ENCODE results near the gene KPNA4.
"Not testable (repeated sequence)": the region's sequence is repeated elsewhere in the genome, so short reads cannot be mapped to it uniquely, and the experiment has no call there.

The KPNA4 gene

GRCh38 chr3:160569894-160570652 lies 4.7 kb upstream of the KPNA4 start:
- DNase-seq (ENCODE audit: low read depth in 2 of 2) = no peak

GRCh38 chr3:160568989-160569388 lies 3.6 kb upstream of the KPNA4 start:
- DNase-seq (ENCODE audit: low read depth in 2 of 2) = no peak

- no peak for DNase-seq (ENCODE audit: low read depth in 2 of 2)
Measured at GRCh38 chr3:160567774-160568173, 2.4 kb upstream of the KPNA4 start.

DNA sequence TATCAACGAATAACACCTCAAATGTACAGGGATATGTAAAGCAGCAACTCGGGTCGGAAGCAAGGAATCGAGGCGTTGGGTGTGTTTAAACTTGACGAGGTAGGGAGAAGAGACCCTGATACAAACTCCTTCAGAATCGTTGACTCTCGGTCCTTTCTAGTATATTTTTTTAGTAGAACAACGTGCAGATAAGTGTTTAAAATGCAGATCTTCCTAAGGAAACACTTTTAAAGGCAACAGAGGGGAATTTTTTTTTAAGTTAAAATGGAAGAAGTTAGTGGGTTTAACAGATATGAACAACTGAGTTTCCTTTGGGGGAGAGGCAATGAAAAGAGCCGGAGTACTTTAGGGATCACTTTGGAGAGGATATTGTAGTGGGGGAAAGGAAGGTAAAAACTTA lies 1.1 kb upstream of the KPNA4 start:
- DNase-seq (ENCODE audit: low read depth in 2 of 2) = no peak

GRCh38 chr3:160564949-160565441 lies 376 bp downstream of the KPNA4 start:
- DNase-seq (ENCODE audit: low read depth in 2 of 2) = peak; percentile 27 to 38

DNA sequence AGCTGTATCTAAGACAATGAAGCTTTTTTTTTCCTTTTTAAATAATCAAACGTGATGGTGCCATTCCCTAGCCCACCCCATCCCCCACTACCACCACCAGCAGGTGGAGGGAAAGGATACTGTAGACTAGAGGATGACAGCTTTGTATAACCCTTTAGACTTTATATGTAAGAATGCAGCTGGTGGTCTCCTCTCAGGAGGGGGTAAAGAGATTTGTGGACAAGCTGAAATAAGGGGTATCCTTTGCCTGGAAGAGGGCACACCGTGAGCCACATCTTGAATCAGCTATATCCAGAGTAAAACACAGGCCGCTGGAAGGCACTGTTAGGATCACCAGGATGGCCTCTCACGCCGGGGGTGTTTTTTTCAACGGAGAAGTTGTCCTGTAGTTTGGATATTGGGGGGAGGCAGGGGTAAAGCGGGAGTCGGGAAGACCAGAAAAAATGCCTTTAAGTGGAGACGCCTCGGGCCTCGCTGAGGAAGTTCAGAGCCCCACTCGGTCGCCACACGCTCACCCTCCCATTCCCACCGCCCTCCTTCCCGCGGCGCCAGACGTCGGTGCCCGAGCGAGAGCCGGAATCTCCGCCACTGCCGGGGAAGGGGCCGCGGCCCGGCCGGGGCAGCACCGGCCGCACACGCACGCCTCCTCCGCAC lies 986 bp downstream of the KPNA4 start:
- DNase-seq (ENCODE audit: low read depth in 2 of 2) = no peak

DNA sequence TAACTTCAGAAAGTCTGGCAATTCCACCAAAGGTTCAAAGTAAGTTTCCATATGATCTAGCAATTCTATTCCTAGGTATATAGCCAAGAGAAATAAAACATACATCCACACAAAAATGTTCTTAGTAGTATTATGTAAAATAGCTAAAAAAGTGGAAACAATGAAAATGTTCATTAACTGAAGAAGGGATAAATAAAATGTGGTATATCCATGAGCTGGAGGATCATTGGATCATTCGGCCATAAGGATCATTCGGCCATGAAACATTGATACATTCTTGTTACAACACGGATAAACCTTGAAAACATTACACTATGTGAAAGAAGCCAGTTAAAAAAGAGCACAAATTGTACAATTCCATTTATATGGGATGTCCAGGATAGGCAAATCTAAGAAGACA lies 2.4 kb downstream of the KPNA4 start:
- DNase-seq (ENCODE audit: low read depth in 2 of 2) = no peak

GRCh38 chr3:160557571-160557970 lies 7.8 kb downstream of the KPNA4 start:
- no peak for DNase-seq (ENCODE audit: low read depth in 2 of 2)

DNA sequence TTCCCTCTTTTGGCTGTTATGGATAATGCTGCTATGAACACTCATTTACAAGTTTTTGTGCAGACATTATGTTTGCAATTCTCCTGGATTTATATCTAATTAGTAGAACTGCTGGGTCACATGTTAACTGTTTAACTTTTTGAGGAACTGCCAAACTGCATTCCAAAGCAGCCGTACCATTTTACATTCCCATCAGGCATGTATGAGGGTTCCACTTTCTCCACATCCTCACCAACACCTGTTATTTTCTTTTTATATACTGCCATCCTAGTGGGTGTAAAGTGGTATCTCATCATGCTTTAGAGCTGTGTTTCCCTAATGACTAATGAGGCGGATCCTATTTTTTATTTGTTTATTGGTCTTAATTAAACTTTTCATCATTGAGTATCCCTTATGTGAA lies 9.2 kb downstream of the KPNA4 start:
- DNase-seq (ENCODE audit: low read depth in 2 of 2) = no peak

DNA sequence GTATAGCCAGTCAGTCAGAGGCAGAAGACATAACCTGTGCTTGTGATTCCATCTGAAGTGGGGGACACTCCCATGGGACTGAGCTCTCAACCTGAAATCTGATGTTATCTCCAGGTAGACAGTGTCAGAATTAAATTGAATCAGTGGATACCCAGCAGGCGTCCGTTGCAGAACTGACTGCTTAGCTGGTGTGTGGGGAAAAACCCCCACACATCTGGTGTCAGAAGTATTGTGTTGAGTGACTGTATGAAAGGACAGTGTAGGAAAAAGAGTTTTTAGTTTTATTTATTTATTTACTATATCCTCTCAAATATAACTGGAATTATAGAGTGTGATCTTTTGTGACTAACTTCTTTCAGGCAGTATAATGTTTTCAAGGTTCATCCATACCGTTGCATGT lies 10.4 kb downstream of the KPNA4 start:
- DNase-seq (ENCODE audit: low read depth in 2 of 2) = no peak

GRCh38 chr3:160553827-160554226 lies 11.5 kb downstream of the KPNA4 start:
- no peak for DNase-seq (ENCODE audit: low read depth in 2 of 2)

DNA sequence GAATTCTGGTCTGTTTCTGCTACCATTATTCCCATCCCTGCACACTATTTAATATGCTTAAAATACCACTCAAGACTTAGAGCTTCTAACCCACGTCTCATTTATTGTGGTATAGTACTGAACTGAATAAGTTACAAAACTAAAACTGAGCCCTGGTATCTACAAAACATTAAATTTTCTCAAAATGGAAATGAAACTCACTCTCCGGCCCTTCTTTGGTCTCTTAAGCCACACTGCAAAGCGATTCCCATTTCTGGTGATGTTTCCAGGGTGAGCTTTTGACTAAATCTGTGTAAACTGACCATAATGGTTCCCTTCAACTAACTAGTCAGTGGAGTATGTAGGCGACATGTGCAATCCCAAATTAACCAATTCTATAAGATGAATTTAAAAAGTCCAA lies 18.6 kb downstream of the KPNA4 start:
- no peak for DNase-seq (ENCODE audit: low read depth in 2 of 2)

DNA sequence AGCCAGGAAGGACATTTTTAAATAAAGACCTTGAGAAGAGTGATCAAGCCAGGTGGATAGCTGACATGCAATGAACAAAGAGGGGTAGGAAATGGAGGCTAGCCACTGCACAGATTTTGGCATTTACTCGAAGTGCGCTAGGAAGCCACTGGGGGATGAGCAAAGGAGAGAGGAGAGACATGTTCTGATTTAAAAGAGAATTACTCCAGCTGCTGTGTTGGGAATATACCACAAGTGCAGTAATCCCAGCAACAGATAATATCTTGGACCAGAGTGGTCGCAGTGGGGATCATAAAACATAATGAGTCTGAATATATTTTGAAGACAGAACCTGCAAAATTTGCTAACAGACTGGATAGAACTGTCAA lies 19.9 kb downstream of the KPNA4 start:
- DNase-seq (ENCODE audit: low read depth in 2 of 2) = no peak

- no peak for DNase-seq (ENCODE audit: low read depth in 2 of 2)
Measured at GRCh38 chr3:160544844-160545503, 20.4 kb downstream of the KPNA4 start.

DNA sequence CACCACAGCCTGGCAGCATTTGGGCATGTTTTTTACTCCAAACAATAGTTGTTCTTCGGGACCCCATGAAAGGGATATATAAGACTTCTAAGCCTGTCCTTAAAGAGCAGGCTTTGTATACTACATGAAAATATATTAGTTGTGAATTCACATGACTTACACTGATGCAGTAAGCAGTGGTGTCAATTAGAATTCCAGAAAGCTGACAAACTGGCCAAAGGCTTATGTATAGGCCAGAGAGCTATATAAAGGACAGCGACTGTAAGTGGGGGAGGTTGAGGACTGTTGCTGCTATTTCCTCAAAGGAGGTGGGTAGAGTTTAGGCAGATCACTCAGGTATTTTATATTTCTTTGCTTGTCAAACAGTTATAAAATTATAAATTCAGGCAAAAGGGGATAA lies 24.8 kb downstream of the KPNA4 start:
- DNase-seq (ENCODE audit: low read depth in 2 of 2) = no peak

- no peak for DNase-seq (ENCODE audit: low read depth in 2 of 2)
Measured at GRCh38 chr3:160538895-160539294, 26.5 kb downstream of the KPNA4 start.

- DNase-seq (ENCODE audit: low read depth in 2 of 2) = no peak
Measured at GRCh38 chr3:160537729-160538128, 27.6 kb downstream of the KPNA4 start.

GRCh38 chr3:160532371-160532770 lies 33.0 kb downstream of the KPNA4 start:
- no peak for DNase-seq (ENCODE audit: low read depth in 2 of 2)

DNA sequence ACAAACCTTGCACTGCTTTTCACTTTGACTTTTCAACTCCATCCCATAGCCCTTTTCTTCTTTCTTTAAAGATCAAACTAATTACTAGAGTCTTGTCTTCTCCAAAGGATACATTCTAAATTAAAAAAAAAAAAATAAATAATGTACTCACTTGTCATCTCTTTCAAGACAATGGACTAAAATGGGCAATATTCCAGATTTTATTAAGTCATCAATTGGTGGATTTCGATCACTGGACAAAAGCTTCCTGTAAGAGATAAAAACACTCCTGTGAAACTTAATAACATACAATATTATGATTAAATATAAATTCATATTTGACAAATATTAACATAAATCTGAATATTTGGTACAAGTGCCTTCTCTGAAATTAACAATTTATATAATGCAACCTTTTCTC lies 34.1 kb downstream of the KPNA4 start:
- no peak for DNase-seq (ENCODE audit: low read depth in 2 of 2)

DNA sequence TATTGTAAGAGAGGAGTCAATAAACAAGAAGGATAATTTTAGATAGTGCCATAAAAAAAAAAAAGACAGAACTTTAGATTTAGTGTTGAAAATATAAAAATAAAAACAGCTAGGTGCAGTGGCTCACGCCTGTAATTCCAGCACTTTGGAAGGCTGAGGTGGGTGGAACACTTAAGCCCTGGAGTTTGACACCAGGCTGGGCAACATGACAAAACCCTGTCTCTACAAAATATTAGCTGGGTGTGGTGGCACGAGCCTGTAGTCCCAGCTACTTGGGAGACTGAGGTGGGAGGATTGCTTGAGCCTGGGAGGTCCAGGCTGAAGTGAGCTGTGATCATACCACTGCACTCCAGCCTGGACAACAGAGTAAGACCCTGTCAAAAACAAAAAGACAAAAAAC lies 49.0 kb downstream of the KPNA4 start:
- not testable (repeated sequence) for DNase-seq (ENCODE audit: low read depth in 2 of 2)

- DNase-seq (ENCODE audit: low read depth in 2 of 2) = no peak
Measured at GRCh38 chr3:160501325-160501724, 64.0 kb downstream of the KPNA4 start.

DNA sequence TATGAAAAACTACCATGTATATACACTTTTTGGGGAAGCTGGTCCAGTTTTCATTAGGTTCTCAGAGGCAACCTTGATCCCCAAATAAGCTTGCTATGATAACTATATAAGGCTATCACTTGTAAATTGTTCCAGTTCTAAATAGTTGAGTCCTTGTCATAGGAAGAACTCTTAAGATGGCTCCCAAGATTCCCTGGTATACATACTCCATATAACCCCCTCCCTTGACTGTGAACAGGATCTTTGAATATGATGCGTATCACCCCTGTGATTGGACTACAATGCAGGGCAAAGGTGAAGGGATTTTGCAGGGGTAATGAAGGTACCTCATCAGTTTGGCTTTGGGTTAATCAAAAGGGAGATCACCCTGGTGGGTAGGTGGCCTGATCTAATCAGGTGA lies 67.2 kb downstream of the KPNA4 start:
- DNase-seq (ENCODE audit: low read depth in 2 of 2) = no peak

DNA sequence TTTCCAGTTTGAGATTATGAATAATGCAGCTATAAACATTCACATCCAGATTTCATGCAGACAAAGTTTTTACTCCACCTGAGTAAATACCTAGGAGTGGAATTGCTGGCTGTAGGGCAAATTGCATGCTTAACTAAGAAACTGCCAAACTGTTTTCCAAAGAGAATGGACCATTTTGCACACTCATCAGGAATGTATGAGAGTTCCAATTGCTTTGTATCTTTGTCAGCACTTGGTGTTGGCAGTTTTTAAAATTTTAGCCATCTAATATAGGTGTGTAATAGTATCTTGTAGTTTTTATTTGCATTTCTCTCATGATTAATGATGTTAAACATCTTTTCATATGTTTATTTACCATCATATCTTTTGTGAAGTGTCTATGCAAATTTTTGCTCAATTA lies 75.2 kb downstream of the KPNA4 start:
- DNase-seq (ENCODE audit: low read depth in 2 of 2) = no peak

Data from activated CD4-positive, alpha-beta T cell treated with anti-CD3 and anti-CD28 coated beads for 24 hours (primary cell).